Thyroid gland (tissue), 4 donors: ENCODE results near the gene RAP2C. TPM values are rescaled to one million over a fixed set of nuclear protein-coding genes. Genes with fewer than 3 reads are reported as not detected.

Experiments
- DNase-seq, 2 donors: peaks; one replicate each; pipeline ENCODE4 v3.0.0-alpha.2; 2019
- H3K27ac ChIP-seq, 3 donors: fragments of 200-600 bp; sonication (generic); 1 replicate in 2 of 3; 2 replicates in 1 of 3; pipeline ENCODE4 v1.5.1; 2016 to 2019; ENCODE audit warnings: mild to moderate bottlenecking in 1 of 3, moderate library complexity in 1 of 3
- H3K27me3 ChIP-seq: fragments of 200-600 bp; sonication (generic); one replicate; pipeline ENCODE4 v1.5.1; 2019
- H3K36me3 ChIP-seq, 2 donors: fragments of 200-600 bp; sonication (generic); one replicate each; pipeline ENCODE4 v1.5.1; 2016 to 2019
- H3K4me1 ChIP-seq, 2 donors: fragments of 200-600 bp; sonication (generic); one replicate each; pipeline ENCODE4 v1.5.1; 2017 to 2019
- H3K4me3 ChIP-seq, 3 donors: fragments of 200-600 bp; sonication (generic); replicated peaks in 1 of 3; 1 replicate in 2 of 3; 2 replicates in 1 of 3; pipeline ENCODE4 v1.5.1; 2016; ENCODE audit warnings: mild to moderate bottlenecking in 1 of 3
- H3K9me3 ChIP-seq: fragments of 200-600 bp; sonication (generic); one replicate; pipeline ENCODE4 v1.5.1; 2017
- POLR2A ChIP-seq, 2 donors: fragments of 450-650 bp; IDR thresholded peaks; one replicate each; pipeline ENCODE4 v1.6.1; 2017; ENCODE audit warnings: antibody characterized with exemption in 2 of 2, mild to moderate bottlenecking in 2 of 2, moderate library complexity in 1 of 2
- WGBS, 2 donors: methylation state at CpG; one replicate each; pipeline ENCODE4 v1.1.5; 2017; 5-methylcytosine and 5-hydroxymethylcytosine counted together
- intact Hi-C: fragments of 100-400 bp; cut with DNase I; formaldehyde crosslinking; loops from one replicate; pipeline ENCODE4 v1.15.1; 2023
- total RNA-seq, 4 donors: library from RNA; depleted of rRNA; stranded (reverse); fragments of >200 nt; gene quantifications; one replicate each; pipeline ENCODE4 v1.2.3, GENCODE V29; 2016
- TF ChIP-seq, protein P1 (sequence below), 6 experiments: fragments of 200-600 bp in 3 of 6; fragments of 450-650 bp in 3 of 6; sonication (generic) in 3 of 6; IDR thresholded peaks; one replicate each; pipeline ENCODE4 v1.5.1; 2016 to 2019; ENCODE audit warnings: antibody characterized with exemption in 6 of 6, mild to moderate bottlenecking in 2 of 6, inconsistent platforms in 1 of 6, moderate library complexity in 1 of 6

Gene RAP2C
- total RNA-seq, 4 donors from 2014 or later, result 13.3 to 16.7 (median 14.6) TPM

- intact Hi-C loops, result no loop called here
- H3K27me3 ChIP-seq, result no peaks in the 10 kb centered on the region
- H3K36me3 ChIP-seq, result no peaks in the 10 kb centered on the region
- 95 to 100% methylated on average over 3 of the region's 3 CpGs for WGBS, 2 donors
- no peaks in the 10 kb centered on the region for H3K4me1 ChIP-seq
- no peaks in the 10 kb centered on the region for H3K9me3 ChIP-seq
- TF ChIP-seq, protein P1, sequence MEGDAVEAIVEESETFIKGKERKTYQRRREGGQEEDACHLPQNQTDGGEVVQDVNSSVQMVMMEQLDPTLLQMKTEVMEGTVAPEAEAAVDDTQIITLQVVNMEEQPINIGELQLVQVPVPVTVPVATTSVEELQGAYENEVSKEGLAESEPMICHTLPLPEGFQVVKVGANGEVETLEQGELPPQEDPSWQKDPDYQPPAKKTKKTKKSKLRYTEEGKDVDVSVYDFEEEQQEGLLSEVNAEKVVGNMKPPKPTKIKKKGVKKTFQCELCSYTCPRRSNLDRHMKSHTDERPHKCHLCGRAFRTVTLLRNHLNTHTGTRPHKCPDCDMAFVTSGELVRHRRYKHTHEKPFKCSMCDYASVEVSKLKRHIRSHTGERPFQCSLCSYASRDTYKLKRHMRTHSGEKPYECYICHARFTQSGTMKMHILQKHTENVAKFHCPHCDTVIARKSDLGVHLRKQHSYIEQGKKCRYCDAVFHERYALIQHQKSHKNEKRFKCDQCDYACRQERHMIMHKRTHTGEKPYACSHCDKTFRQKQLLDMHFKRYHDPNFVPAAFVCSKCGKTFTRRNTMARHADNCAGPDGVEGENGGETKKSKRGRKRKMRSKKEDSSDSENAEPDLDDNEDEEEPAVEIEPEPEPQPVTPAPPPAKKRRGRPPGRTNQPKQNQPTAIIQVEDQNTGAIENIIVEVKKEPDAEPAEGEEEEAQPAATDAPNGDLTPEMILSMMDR (IDR thresholded peaks at IDR 0.05), result no peak
- TF ChIP-seq POLR2A (IDR thresholded peaks at IDR 0.05), result no peak
- DNase-seq, result no peak
- H3K4me3 ChIP-seq, result no peak overlapping the region
- H3K27ac ChIP-seq, result no peak overlapping the region
Observed at GRCh38 chrX:132180929-132181328, 38.3 kb downstream of the RAP2C start.

- Histone ChIP-seq H3K9me3 (no peaks in the 10 kb centered on the region), H3K4me3 (no peak overlapping the region), H3K27me3 (no peaks in the 10 kb centered on the region), H3K4me1 (no peaks in the 10 kb centered on the region), H3K27ac (no peak overlapping the region), H3K36me3 (no peaks in the 10 kb centered on the region)
- TF ChIP-seq POLR2A (IDR thresholded peaks at IDR 0.05), result no peak
- TF ChIP-seq, protein P1 (IDR thresholded peaks at IDR 0.05), result no peak
- intact Hi-C loops, result no loop called here
- WGBS, 2 donors, result 55 to 89% methylated on average over 1 of the region's 1 CpG
- DNase-seq, result no peak
Observed at GRCh38 chrX:132173647-132174046, 45.6 kb downstream of the RAP2C start.

DNA sequence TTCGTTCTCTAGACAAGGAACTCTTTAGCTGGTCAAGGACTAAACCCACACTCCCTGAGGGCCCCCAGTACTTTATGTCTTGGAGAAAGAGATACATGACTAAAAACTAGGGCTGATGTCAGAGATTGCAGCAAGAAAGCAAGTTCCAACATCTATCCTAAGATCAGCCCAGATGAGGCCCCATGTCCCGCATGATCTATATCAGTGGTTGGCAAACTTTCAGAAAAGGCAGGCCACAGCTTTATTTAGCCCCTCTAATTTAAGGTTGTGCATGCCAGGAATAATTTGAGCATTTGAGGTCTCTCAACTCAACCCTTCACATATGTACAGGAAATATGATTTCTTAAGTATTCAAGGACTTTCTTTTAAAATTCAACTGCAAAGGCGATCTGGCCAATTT lies 47.4 kb downstream of the RAP2C start:
- Histone ChIP-seq H3K9me3 (no peaks in the 10 kb centered on the region), H3K4me1 (no peaks in the 10 kb centered on the region), H3K27me3 (no peaks in the 10 kb centered on the region), H3K36me3 (no peaks in the 10 kb centered on the region), H3K4me3 (no peak overlapping the region), H3K27ac (no peak overlapping the region)
- TF ChIP-seq, protein P1 (IDR thresholded peaks at IDR 0.05), result no peak
- no peak for TF ChIP-seq POLR2A (IDR thresholded peaks at IDR 0.05)
- DNase-seq, result no peak
- intact Hi-C loops, result no loop called here
- WGBS, 2 donors, result 77 to 94% methylated on average over 3 of the region's 3 CpGs

DNA sequence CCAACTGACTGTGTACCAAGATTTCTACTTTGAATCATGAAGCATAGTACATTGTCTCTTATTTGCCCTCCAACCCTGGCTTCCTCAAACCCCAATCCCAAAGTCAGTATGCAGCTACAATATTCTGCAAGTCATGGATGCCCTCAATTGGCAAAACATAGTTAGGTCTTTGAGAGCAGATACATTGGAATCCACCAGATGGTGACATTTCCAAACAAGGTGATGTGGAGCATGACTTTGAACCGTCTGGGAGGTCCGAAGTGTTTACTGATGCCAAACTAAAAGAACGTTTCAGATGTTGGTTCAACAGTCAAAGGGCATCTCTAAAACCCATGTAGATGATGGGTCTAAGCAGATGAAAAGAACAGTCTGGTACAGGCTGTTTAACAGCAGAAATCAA lies 47.8 kb downstream of the RAP2C start:
- no peak for DNase-seq
- intact Hi-C loops, result no loop called here
- Histone ChIP-seq H3K27ac (no peak overlapping the region), H3K36me3 (no peaks in the 10 kb centered on the region), H3K9me3 (no peaks in the 10 kb centered on the region), H3K27me3 (no peaks in the 10 kb centered on the region), H3K4me1 (no peaks in the 10 kb centered on the region), H3K4me3 (no peak overlapping the region)
- 25 to 41% methylated on average over 3 of the region's 3 CpGs for WGBS, 2 donors
- TF ChIP-seq POLR2A (IDR thresholded peaks at IDR 0.05), result no peak
- TF ChIP-seq, protein P1 (IDR thresholded peaks at IDR 0.05), result no peak

DNA sequence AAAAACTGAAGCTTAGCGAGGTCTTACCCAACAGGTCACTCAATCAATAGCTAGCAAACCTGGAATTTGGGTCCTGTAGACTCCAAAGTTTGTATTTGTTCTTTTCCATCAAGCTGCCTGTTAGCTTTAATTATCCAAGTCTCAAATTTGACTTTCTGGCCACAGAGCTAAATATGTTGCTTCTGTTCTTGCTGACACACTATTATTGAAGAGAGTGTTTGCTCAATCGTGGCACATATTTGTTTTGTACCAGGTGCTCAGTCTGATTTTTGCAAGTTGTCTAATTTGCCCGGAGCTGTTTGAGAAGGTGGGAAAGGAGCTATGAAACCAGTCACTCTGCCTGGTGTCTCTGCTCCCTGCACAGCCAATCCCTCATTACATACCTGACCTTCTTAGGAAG lies 49.7 kb downstream of the RAP2C start:
- Histone ChIP-seq H3K36me3 (no peaks in the 10 kb centered on the region), H3K9me3 (no peaks in the 10 kb centered on the region), H3K4me3 (no peak overlapping the region), H3K4me1 (no peaks in the 10 kb centered on the region), H3K27me3 (no peaks in the 10 kb centered on the region), H3K27ac (no peak overlapping the region)
- intact Hi-C loops, result no loop called here
- 52 to 62% methylated on average over 3 of the region's 3 CpGs for WGBS, 2 donors
- no peak for DNase-seq
- no peak for TF ChIP-seq POLR2A (IDR thresholded peaks at IDR 0.05)
- TF ChIP-seq, protein P1 (IDR thresholded peaks at IDR 0.05), result no peak
